OCI-LY1 (cell line): ENCODE results near the gene DOK5.

Experiments
- EZH2 ChIP-seq: fragments of 200-600 bp; sonication (generic), shearing (Covaris generic); IDR thresholded peaks from 2 replicates; pipeline ENCODE4 v1.8.0; 2017; ENCODE audit warnings: borderline replicate concordance, mixed run types, mild to moderate bottlenecking, antibody characterized with exemption, low read length, moderate library complexity, mixed read lengths
- TF ChIP-seq, protein P1 (sequence below): fragments of 200-600 bp; sonication (generic), shearing (Covaris generic); IDR thresholded peaks from 2 replicates; pipeline ENCODE4 v1.5.1; 2017; ENCODE audit warnings: mild to moderate bottlenecking, antibody characterized with exemption, low read length, moderate library complexity, mixed read lengths

DNA sequence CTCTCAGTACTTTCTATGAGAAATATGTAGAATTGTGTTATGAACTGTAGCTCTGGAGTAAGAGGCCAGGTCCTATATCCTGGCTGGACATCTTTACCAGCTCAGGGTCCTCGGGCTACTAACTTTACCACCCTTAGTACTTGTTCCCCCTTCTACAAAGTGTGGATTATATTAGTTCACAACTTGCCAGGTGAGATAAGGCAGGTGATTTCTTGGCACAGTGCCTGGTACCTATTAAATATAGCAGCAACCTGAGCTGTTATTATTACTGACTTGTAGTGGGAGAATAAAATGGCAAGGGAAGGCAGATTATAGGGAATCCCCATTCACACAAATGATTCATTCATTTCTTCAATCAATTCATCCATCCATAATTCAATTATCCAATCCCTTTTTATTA, 150.1 kb downstream of the DOK5 start:
- TF ChIP-seq, protein P1, sequence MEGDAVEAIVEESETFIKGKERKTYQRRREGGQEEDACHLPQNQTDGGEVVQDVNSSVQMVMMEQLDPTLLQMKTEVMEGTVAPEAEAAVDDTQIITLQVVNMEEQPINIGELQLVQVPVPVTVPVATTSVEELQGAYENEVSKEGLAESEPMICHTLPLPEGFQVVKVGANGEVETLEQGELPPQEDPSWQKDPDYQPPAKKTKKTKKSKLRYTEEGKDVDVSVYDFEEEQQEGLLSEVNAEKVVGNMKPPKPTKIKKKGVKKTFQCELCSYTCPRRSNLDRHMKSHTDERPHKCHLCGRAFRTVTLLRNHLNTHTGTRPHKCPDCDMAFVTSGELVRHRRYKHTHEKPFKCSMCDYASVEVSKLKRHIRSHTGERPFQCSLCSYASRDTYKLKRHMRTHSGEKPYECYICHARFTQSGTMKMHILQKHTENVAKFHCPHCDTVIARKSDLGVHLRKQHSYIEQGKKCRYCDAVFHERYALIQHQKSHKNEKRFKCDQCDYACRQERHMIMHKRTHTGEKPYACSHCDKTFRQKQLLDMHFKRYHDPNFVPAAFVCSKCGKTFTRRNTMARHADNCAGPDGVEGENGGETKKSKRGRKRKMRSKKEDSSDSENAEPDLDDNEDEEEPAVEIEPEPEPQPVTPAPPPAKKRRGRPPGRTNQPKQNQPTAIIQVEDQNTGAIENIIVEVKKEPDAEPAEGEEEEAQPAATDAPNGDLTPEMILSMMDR, result no peak
- TF ChIP-seq EZH2, result no peak
